ENCODE measurements around the gene SLMAP.

- TF ChIP-seq, protein P1, sequence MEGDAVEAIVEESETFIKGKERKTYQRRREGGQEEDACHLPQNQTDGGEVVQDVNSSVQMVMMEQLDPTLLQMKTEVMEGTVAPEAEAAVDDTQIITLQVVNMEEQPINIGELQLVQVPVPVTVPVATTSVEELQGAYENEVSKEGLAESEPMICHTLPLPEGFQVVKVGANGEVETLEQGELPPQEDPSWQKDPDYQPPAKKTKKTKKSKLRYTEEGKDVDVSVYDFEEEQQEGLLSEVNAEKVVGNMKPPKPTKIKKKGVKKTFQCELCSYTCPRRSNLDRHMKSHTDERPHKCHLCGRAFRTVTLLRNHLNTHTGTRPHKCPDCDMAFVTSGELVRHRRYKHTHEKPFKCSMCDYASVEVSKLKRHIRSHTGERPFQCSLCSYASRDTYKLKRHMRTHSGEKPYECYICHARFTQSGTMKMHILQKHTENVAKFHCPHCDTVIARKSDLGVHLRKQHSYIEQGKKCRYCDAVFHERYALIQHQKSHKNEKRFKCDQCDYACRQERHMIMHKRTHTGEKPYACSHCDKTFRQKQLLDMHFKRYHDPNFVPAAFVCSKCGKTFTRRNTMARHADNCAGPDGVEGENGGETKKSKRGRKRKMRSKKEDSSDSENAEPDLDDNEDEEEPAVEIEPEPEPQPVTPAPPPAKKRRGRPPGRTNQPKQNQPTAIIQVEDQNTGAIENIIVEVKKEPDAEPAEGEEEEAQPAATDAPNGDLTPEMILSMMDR (IDR thresholded peaks at IDR 0.05): no peak
- no peak for TF ChIP-seq POLR2A (IDR thresholded peaks at IDR 0.05)
Observed at GRCh38 chr3:57946970-57947381, 190.9 kb downstream of the SLMAP start.
